MG63 (cell line): Measurements from ENCODE around the gene ARID1A. TPM values are rescaled to one million over a fixed set of nuclear protein-coding genes. Genes with fewer than 3 reads are reported as not detected.

Experiments
- DNase-seq: peaks from one replicate; pipeline ENCODE4 v3.0.0-alpha.2; 2020
- H3K27me3 ChIP-seq: fragments of 250-450 bp; sonication (Bioruptor Pico); 2 replicates; pipeline ENCODE4 v1.5.1; 2020; ENCODE audit warnings: mild to moderate bottlenecking, moderate library complexity
- H3K36me3 ChIP-seq: fragments of 250-450 bp; sonication (Bioruptor Pico); 2 replicates; pipeline ENCODE4 v1.5.1; 2020; ENCODE audit warnings: mild to moderate bottlenecking, moderate library complexity
- H3K4me3 ChIP-seq: fragments of 250-450 bp; sonication (Bioruptor Pico); 2 replicates; pipeline ENCODE4 v1.5.1; 2020; ENCODE audit warnings: mild to moderate bottlenecking, moderate library complexity
- H3K9me3 ChIP-seq: fragments of 250-450 bp; sonication (Bioruptor Pico); 2 replicates; pipeline ENCODE4 v1.5.1; 2020; ENCODE audit warnings: mild to moderate bottlenecking, moderate library complexity
- total RNA-seq: library from RNA; depleted of rRNA; stranded (reverse); fragments of >200 nt; shearing (Covaris generic); gene quantifications from 2 replicates; pipeline ENCODE4 v1.2.3, GENCODE V29; 2014; ENCODE audit warnings: low replicate concordance

Gene ARID1A
- total RNA-seq, 1 experiment from 2014 or later = 14.6 TPM

DNA sequence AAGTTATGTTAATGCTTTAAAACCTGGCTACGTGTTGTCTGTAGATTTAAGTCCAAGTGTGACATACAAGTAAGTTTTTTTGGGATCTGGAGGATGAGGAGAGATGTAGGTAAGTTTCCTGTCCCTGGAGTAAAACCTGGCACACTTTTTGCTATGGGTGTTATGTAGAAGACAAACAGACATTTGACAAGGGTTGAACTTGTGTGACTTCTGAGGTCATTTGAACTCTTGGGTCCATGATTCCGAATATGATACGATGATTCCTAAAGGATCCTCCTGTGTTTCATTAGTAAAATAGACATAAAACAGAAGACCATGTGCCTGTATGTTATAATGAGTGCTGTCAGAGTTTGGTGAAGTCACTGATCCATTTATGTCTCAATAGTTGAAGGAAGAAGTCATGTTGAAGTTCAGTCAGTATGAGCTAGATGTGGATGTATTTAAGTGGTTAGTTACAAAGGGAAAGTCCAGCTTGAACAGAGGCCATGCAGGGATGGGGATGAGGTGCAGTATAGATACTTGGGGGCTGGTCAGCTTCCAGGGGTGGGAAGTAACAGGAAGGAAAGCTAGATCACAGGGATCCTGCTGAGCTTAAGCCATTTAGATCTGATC, 44.3 kb downstream of the ARID1A start:
- H3K9me3 ChIP-seq = no peaks in the 10 kb centered on the region
- H3K36me3 ChIP-seq = peaks cover 78% of the 10 kb centered on the region
- no peaks in the 10 kb centered on the region for H3K27me3 ChIP-seq
- H3K4me3 ChIP-seq = no peak overlapping the region
- DNase-seq = no peak

- DNase-seq = no peak
- Histone ChIP-seq H3K4me3 (no peak overlapping the region), H3K36me3 (peaks cover 79% of the 10 kb centered on the region), H3K27me3 (no peaks in the 10 kb centered on the region), H3K9me3 (no peaks in the 10 kb centered on the region)
Measured at GRCh38 chr1:26740952-26741351, 45.1 kb downstream of the ARID1A start.

- no peaks in the 10 kb centered on the region for H3K9me3 ChIP-seq
- DNase-seq = no peak
- peaks cover 80% of the 10 kb centered on the region for H3K36me3 ChIP-seq
- H3K27me3 ChIP-seq = no peaks in the 10 kb centered on the region
- H3K4me3 ChIP-seq = no peak overlapping the region
Measured at GRCh38 chr1:26743426-26744059, 47.7 kb downstream of the ARID1A start.

DNA sequence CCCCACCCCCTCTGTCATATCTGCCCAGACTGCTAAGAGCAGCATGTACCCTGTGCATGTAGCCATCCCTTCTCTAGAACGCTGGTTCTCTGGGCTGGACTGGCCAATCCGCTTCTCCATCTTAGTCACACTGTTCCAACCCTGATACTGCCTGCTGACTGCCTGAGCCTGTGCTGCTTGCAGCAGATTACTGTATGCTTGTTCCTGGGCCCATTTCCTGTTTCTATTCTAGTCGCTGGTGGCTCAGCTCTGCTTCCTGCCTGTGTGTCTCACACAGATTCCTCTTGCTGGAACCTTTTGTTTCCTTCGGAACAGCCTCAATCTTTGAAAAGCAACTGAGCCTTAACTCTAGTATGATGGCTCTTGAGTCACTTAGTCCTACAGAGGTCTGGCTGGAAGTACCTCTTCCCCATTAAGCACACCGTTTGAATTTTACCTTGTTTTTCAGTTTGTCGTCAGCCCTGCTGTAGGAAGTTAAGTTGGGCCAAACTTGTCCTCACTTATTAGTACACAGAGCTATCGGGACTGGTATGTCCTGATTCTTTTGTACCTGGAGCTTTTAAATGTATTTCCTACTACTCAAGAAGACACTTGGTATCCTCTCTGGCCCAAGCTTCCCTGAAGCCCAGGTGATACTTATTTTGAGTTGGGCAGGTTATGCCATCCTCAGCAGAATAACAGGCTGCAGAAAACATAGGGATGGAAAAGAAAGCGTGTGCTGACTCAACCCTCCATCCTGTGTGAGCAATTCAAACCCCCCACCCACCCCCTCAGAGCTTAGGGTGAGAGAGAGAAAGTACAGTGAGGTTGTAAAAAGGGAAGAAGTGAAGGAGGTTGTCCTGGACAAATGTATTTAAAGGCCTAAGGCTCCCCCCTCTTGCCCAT, 48.5 kb downstream of the ARID1A start:
- H3K9me3 ChIP-seq = no peaks in the 10 kb centered on the region
- no peak overlapping the region for H3K4me3 ChIP-seq
- peak; percentile 82 for DNase-seq
- no peaks in the 10 kb centered on the region for H3K27me3 ChIP-seq
- peaks cover 74% of the 10 kb centered on the region for H3K36me3 ChIP-seq

GRCh38 chr1:26745191-26745590, 49.4 kb downstream of the ARID1A start:
- no peak for DNase-seq
- Histone ChIP-seq H3K36me3 (peaks cover 75% of the 10 kb centered on the region), H3K4me3 (no peak overlapping the region)

DNA sequence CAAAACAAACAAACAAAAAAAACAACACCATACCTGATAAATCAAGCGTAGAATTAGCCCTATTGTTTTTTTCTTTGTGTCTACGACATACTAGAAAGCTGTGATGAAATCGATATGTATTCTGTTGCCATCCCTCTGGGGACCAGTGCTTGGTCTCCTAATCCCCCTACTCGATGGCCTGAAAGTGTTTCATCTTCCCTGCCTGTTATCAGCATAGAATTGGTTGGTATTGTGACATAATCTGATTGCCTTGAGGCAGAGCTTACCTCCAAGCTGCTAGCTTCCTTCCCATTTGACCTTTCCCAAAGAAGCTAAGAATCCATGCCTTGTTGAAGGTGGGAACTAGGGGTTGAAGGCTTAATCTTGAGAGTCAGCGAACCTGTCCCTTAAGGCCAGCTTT, 51.2 kb downstream of the ARID1A start:
- no peaks in the 10 kb centered on the region for H3K27me3 ChIP-seq
- no peak for DNase-seq
- no peak overlapping the region for H3K4me3 ChIP-seq
- H3K9me3 ChIP-seq = no peaks in the 10 kb centered on the region
- peaks cover 64% of the 10 kb centered on the region for H3K36me3 ChIP-seq

More at GRCh38 chr1:26745191-26745590, 49.4 kb downstream of the ARID1A start:
- no peaks in the 10 kb centered on the region for H3K27me3 ChIP-seq
- H3K9me3 ChIP-seq = no peaks in the 10 kb centered on the region

DNA sequence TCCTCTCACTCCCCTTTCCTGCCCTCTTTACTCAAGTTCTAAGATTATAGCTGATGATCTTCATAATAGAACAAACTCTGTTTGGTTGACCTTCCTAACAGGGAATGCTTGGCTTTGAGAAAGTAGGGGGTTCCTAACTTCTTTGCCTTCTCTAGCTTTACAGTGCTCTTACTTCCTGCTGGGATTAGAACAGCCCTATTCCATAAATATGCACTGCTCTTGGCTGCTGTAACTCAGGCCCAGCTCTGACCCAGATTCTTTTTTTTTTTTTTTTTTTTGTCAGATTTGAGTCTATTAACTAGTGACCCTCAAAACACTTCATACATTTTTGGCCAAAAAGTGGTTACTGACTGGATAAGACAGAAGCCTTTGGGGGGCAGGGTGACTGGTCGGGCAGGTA, 52.5 kb downstream of the ARID1A start:
- no peaks in the 10 kb centered on the region for H3K9me3 ChIP-seq
- H3K27me3 ChIP-seq = no peaks in the 10 kb centered on the region
- no peak for DNase-seq
- H3K36me3 ChIP-seq = peaks cover 58% of the 10 kb centered on the region
- H3K4me3 ChIP-seq = no peak overlapping the region

DNA sequence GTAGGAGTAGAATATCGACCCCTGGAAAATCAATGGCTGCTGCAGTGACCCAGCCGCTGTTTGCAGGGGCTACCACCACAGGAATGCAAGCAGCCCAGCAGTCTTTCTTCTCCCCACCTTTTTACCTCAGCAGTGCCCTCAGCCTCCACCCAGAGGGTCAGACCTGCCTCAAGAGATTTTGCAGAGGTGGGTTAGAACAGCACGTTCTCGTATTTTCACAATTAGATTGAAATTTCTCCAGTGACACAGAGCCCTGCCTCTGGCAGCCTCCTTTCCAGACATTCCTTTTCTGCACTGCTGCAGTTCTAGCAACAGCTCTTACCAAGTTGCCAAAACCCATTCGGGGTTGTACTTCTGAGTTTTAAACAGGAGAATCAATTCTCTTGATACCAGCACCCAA, 53.6 kb downstream of the ARID1A start:
- peaks cover 62% of the 10 kb centered on the region for H3K36me3 ChIP-seq
- no peak for DNase-seq

DNA sequence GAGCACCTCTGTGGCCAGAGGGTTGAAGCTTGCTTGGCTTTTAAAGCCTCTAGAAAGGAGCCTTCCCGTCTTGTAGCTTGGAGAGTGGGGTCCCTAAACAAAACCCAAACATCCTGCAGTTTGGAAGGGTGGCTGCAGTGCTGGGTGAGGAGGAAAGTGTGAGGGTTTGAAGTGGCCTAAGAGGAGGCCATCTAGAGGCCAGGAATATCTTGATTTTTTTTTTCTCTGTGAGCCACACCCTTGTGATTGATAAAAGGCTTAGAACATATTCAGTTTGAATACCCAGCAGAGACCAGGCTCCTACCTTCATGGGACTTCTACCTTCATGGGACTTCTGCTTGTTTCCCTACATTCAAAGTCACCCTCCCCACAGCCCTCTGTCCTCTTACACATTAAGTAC, 54.6 kb downstream of the ARID1A start:
- Histone ChIP-seq H3K9me3 (no peaks in the 10 kb centered on the region), H3K4me3 (no peak overlapping the region), H3K27me3 (no peaks in the 10 kb centered on the region), H3K36me3 (peaks cover 62% of the 10 kb centered on the region)
- no peak for DNase-seq

More for the DNA sequence above, 53.6 kb downstream of the ARID1A start:
- H3K27me3 ChIP-seq = no peaks in the 10 kb centered on the region
- no peaks in the 10 kb centered on the region for H3K9me3 ChIP-seq
- H3K4me3 ChIP-seq = no peak overlapping the region

GRCh38 chr1:26752519-26752918, 56.7 kb downstream of the ARID1A start:
- Histone ChIP-seq H3K36me3 (peaks cover 52% of the 10 kb centered on the region), H3K27me3 (no peaks in the 10 kb centered on the region), H3K9me3 (no peaks in the 10 kb centered on the region), H3K4me3 (no peak overlapping the region)
- no peak for DNase-seq

DNA sequence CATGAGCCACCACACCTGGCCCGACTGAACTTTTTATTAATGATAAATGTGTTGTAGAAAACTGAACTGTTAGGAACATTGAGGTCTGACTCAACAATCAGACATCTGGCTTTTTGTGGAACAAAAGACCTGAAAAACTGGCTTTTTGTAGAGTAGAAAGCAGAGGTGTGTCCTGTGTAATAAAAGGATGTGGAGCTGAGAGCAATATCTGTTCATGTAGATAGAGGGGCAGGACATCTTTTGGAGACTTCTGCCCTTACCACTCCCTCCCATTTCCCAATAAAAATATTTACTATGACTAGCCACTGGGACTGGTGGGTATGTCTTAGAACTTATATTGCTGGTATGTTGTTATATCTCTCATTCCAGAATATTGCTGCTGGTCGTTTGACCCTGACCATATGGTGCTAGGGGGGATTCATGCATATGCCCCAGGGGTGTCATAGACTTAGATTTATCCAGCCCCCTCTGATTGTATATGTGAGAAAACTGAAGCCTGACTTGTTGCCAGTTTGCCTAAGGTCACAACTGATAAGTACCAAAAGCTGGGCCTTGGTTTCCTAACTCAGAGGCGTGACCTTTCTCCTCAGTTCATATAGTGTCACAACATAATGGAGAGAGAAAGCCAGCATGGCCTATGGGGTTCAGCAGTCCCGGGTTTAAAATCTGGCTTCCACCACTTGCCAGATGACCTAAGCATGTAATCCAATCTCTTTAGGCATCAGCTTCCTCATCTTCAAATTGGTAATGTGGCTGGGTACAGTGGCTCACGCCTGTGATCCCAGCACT, 58.5 kb downstream of the ARID1A start:
- Histone ChIP-seq H3K36me3 (peaks cover 68% of the 10 kb centered on the region), H3K9me3 (no peaks in the 10 kb centered on the region), H3K4me3 (no peak overlapping the region), H3K27me3 (no peaks in the 10 kb centered on the region)
- no peak for DNase-seq

- Histone ChIP-seq H3K9me3 (no peaks in the 10 kb centered on the region), H3K27me3 (no peaks in the 10 kb centered on the region), H3K36me3 (peaks cover 82% of the 10 kb centered on the region), H3K4me3 (no peak overlapping the region)
- no peak for DNase-seq
Measured at GRCh38 chr1:26758358-26758757, 62.5 kb downstream of the ARID1A start.

- peaks cover 82% of the 10 kb centered on the region for H3K36me3 ChIP-seq
- H3K9me3 ChIP-seq = no peaks in the 10 kb centered on the region
- no peak for DNase-seq
- H3K4me3 ChIP-seq = no peak overlapping the region
- H3K27me3 ChIP-seq = no peaks in the 10 kb centered on the region
Measured at GRCh38 chr1:26759531-26759930, 63.7 kb downstream of the ARID1A start.

DNA sequence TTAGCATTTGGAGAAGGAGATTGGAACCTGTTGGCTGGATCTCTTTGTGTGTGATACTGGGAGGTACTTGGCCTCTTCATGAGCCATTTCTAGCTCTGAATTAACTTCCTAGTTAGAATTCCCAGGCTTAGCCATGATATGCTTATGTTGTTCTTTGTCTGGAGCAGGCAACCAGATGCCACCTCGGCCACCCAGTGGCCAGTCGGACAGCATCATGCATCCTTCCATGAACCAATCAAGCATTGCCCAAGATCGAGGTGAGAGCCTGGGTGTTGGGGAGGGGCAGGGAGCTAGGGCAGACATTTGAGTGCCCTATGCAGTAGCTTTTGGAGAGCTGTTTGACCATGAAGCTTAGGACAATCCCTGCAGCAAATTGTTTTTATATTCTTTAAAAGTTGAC, 65.4 kb downstream of the ARID1A start:
- no peaks in the 10 kb centered on the region for H3K9me3 ChIP-seq
- H3K27me3 ChIP-seq = no peaks in the 10 kb centered on the region
- no peak overlapping the region for H3K4me3 ChIP-seq
- DNase-seq = no peak
- H3K36me3 ChIP-seq = peaks cover 82% of the 10 kb centered on the region

- no peak for DNase-seq
- Histone ChIP-seq H3K9me3 (no peaks in the 10 kb centered on the region), H3K36me3 (peaks cover 84% of the 10 kb centered on the region), H3K4me3 (no peak overlapping the region), H3K27me3 (no peaks in the 10 kb centered on the region)
Measured at GRCh38 chr1:26767714-26768113, 71.9 kb downstream of the ARID1A start.

DNA sequence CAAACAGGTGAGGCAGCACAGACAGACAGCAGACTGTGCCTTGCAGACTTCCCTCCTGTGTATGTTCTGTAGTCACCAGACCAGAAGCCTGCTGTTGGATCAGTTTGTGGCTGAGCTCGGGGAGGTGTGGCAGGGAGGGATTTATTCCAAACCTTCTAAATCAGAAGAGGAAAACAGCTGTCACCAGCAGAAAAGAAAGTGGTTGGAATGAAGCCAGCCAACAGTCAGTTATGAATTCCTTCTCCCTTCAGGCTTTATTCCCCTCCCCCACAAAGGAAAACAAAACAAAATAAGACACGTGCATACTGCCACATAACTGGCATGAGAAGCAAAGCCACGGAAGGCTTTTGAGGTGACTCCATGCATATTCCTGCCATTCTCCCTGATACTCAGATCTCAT, 72.9 kb downstream of the ARID1A start:
- peak; percentile 35 for DNase-seq
- Histone ChIP-seq H3K4me3 (no peak overlapping the region), H3K9me3 (no peaks in the 10 kb centered on the region), H3K36me3 (peaks cover 82% of the 10 kb centered on the region), H3K27me3 (no peaks in the 10 kb centered on the region)

DNA sequence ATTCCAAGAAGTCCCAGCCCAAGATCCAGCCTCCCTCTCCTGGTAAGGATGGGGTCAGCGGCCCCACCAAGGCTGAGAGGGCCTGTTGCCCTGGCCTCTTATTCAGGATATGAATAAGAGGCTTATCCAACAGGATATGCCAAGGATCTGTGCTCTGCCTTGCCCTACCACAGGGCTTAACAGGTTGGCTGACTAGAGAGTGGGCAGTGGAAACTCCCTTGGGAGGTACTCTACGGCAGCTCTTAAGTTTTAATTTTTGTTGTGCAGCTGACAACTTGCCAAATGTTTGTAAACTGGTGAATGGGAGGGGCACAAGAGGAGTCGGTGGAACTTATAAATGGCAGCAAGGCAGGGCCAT, 75.4 kb downstream of the ARID1A start:
- DNase-seq = no peak
- Histone ChIP-seq H3K27me3 (no peaks in the 10 kb centered on the region), H3K4me3 (no peak overlapping the region), H3K9me3 (no peaks in the 10 kb centered on the region), H3K36me3 (peaks cover 84% of the 10 kb centered on the region)
